ENCODE measurements around the gene ATG7.

DNA sequence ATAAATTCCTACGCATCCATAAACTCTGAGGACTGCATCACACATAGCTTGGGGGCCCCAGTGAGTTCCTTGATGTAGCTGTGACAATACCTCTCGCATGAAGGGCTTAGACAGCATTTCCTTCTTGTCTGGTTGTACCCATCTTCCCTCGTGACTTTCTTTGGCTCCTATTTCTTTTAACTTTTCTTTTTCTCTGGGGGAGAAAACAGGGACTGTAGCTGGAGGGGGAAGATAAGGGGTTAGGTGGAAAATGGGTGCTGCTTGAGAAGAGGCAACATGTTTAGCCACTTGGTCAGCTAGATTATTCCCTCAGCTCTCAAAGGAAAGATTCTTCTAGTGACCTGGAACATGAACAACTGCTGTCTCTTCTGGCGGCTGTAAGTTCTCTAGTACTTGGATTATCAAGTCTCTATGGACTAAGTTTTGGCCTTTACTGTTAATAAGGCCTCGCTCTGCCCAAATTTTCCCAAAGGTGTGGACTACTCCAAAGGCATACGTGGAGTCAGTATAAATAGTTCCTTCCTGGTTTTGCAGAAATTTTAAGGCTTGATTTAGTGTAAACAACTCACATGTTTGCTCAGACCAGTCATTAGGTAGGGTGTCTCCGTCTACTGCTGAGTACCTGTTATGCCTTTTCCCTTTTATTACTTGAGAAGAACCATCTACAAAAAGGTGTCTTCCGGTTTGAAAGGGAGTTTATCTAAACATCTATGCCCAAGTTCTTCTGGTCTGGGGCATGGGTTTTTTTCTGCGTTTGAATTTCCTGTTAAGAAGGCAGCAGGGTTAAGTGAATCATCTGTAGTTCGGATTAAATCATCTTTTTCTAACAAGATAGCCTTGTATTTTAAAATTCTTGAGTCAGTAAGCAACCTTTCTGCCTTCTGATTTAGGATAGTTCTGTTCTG lies 21.0 kb upstream of the ATG7 start:
- no peak for TF ChIP-seq EZH2 (IDR thresholded peaks at IDR 0.05)
- TF ChIP-seq POLR2AphosphoS5 (IDR thresholded peaks at IDR 0.05; ENCODE audit: borderline replicate concordance, low read depth, low read length) = no peak
- no peak for TF ChIP-seq FOXP2 (optimal IDR thresholded peaks at IDR 0.05; ENCODE audit: control extremely low read depth, extremely low read length, insufficient read depth)

Measured in SK-N-MC (cell line).